ENCODE data around the gene USP22. TPM values are rescaled to one million over a fixed set of nuclear protein-coding genes. Genes with fewer than 3 reads are reported as not detected.
A peak's percentile ranks its signal among the peaks of the same experiment; 100 is the strongest.

The USP22 gene
- total and polyA plus RNA-seq, 7 donors: 46.4 to 287 (median 150) TPM

DNA sequence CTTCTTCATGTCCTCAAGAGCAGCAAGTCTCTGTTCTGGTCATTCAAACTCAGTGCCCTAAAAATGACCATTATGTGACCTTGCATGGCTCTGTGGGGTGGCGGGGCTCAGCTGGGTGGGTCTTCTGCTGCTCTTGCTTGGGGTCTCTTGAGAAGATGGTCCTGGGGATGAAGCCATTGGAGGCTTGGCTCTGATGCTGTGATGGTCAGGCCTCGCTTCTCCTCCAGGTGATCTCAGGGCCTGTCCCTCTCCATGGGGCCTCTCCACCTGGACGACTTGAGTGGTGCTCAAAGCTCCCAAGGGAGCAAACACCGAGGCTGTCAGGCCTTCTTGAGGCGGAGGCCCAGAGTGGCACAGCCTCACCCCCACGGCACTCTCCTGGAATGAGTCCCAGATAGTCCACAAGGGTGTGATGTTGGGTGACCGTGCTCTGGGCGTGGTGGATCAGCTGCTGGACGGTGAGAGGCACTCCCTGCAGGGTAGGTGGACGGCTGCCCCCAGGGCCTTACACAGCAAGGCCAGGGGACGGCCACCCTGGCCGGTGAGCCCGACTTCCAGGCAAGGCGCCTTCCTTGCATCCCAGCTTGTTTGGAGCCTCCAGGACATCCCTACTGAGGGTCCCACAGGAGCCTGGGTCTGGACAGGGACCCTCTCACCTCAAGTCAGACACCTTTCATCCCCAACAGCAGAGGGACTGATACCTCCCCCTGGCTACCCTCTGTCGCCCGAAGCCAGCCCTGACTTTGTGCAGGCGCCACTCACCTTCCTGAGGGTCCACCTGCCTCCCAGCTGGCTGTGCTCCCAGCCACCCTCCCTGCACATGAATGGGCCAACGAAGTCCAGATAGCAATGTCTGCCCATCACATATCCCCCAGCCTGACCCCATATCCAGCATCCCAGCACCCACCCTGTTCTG lies 48.7 kb downstream of the USP22 start:
- 90 to 91% (median 91%) methylated on average over 17 to 18 of the region's 18 CpGs for whole genome bisulfite sequencing, 3 donors
- peak in 1 of 2 donors; percentile 47 for DNase-seq

DNA sequence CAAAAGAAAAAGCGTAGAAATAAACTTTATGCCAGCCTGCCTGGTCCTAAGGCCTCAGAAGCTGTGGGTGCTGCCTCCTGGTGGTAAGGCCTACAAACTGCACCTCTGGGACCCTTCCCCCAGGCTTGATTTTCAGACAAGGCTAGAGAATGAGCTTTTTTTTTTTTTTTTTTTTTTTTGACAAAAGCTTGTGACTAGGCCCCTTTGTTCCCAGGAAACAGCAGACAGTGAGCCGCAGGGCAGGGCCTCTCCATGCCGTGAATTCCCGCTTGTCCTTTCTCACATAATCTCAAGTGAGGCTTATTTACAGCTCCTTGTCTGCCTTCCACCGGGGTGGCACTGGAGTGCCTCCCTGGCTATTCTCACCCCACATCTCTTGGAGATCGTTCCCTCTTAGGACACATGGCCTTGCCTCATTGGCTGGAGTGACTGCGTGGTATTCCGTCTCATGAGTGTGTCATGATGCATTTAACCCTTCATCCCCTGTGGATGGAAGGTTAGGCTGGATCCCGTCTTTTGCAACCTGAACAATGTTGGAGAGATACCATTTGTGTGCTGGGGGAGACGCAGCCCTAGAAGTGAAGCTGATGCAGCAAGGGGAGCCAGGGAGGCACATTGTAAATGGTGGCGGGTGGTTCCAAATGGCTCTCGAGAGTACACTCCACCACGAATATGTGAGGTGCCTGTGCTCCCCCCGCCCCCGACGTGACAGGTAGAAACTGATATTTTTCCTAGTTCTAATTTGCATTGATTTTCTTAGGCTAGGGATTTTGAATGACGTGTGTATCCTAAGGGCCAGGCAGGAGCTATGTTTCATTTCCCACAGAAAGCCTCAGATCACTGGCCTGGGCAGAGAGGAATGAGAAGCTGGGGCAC lies 49.6 kb downstream of the USP22 start:
- TF ChIP-seq, protein P1, sequence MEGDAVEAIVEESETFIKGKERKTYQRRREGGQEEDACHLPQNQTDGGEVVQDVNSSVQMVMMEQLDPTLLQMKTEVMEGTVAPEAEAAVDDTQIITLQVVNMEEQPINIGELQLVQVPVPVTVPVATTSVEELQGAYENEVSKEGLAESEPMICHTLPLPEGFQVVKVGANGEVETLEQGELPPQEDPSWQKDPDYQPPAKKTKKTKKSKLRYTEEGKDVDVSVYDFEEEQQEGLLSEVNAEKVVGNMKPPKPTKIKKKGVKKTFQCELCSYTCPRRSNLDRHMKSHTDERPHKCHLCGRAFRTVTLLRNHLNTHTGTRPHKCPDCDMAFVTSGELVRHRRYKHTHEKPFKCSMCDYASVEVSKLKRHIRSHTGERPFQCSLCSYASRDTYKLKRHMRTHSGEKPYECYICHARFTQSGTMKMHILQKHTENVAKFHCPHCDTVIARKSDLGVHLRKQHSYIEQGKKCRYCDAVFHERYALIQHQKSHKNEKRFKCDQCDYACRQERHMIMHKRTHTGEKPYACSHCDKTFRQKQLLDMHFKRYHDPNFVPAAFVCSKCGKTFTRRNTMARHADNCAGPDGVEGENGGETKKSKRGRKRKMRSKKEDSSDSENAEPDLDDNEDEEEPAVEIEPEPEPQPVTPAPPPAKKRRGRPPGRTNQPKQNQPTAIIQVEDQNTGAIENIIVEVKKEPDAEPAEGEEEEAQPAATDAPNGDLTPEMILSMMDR (IDR thresholded peaks at IDR 0.05): peak; percentile 83
- Histone ChIP-seq H3K27me3 (ENCODE audit: insufficient read depth in 3 of 3, low read length in 2 of 3) (no peaks in the 10 kb centered on the region), H3K27ac (no peak overlapping the region), H3K4me1 (no peaks in the 10 kb centered on the region), H3K9me3 (no peaks in the 10 kb centered on the region), H3K4me3 (peak overlapping the region; percentile 32), H3K36me3 (ENCODE audit: insufficient read depth in 1 of 2, low read depth in 1 of 2) (no peaks in the 10 kb centered on the region)
- 63 to 66% (median 66%) methylated on average over 17 of the region's 17 CpGs for WGBS, 3 donors
- peak; percentile 55 to 76 for DNase-seq
- intact Hi-C loops (cut with DNase I): loop anchor here (2.0 to 10.0 kb wide), 3 partner anchors 48 to 768 kb away; no protein-coding TSS in a partner anchor
- peak; percentile 43 to 70 (median 68) for ATAC-seq

More for the DNA sequence above, 48.7 kb downstream of the USP22 start:
- H3K27ac ChIP-seq: no peak overlapping the region
- H3K4me3 ChIP-seq: no peak overlapping the region
- intact Hi-C loops (cut with DNase I): loop anchor here (2.0 to 10.0 kb wide), 3 partner anchors 49 to 769 kb away; no protein-coding TSS in a partner anchor
- peaks cover 4% of the 10 kb centered on the region for H3K4me1 ChIP-seq
- TF ChIP-seq, protein P1 (IDR thresholded peaks at IDR 0.05): no peak
- H3K9me3 ChIP-seq: no peaks in the 10 kb centered on the region
- H3K27me3 ChIP-seq (ENCODE audit: insufficient read depth in 3 of 3, low read length in 2 of 3): no peaks in the 10 kb centered on the region
- no peaks in the 10 kb centered on the region for H3K36me3 ChIP-seq (ENCODE audit: insufficient read depth in 1 of 2, low read depth in 1 of 2)
- ATAC-seq: no peak

DNA sequence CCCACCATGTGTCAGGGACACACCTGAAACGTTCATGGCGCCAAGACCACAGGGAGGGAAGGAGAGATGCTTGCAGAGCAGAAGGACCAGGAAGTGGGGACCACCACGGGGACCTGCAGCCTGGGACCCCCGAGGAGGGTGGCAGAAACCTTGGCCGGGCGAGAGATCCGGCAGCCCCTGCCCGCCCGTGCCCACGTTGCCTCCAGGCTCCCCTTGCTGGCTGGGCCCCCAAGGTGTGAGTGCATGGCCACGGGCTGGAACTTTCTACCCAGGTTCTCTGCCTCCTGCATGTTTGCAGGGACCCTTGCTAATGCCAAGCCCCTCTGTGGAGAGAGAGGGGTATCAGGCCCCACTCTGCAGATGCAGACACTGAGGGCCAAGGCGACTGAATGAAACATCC lies 50.4 kb downstream of the USP22 start:
- DNase-seq (peak in 1 of 2 donors; percentile 48), ATAC-seq (no peak)
- Histone ChIP-seq H3K4me1 (no peaks in the 10 kb centered on the region), H3K36me3 (ENCODE audit: insufficient read depth in 1 of 2, low read depth in 1 of 2) (no peaks in the 10 kb centered on the region), H3K9me3 (no peaks in the 10 kb centered on the region), H3K27me3 (ENCODE audit: insufficient read depth in 3 of 3, low read length in 2 of 3) (no peaks in the 10 kb centered on the region), H3K27ac (no peak overlapping the region), H3K4me3 (peak overlapping the region; percentile 32)
- intact Hi-C loops (cut with DNase I): loop anchor here (2.0 to 10.0 kb wide), 3 partner anchors 48 to 768 kb away; no protein-coding TSS in a partner anchor
- 72 to 76% (median 73%) methylated on average over 8 to 12 of the region's 12 CpGs for WGBS, 3 donors
- TF ChIP-seq, protein P1 (IDR thresholded peaks at IDR 0.05): no peak

DNA sequence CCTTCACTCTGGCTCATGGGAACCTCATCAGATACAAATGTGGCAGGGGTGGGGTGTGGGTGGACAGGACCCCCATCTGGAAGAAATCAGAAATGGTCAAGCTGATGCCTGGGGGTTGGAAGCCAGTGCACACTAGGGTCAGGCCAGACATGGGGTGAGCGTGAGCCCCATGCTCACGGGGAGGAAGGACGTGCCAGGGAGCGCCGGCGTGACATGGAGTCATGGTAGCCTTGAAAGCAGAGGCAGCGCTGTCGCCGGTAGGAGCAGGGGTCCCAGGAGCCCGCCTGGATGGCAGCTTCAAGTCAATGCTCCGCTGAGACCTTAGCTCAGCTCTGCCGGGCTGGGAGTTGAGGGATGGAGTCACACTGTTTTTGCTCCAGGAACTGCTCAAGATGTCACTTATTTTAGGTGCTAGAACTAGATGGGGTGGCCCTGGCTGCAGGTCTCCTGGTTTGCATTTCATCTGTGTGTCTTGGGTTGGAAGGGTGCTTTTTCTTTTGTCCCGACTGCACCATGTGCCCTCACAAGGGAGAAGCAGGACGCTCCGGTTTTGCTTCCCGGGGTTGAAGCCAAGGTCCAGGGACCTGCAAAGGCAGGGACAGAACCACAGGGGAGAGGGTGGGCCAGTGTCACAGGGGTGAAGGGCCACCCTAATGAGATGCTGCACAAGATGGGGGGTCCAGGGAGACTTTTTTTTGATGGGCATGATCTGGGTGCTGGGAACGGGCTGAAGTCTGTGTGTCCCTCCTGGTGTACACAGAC lies 51.4 kb downstream of the USP22 start:
- no peak overlapping the region for H3K27ac ChIP-seq
- no peak for ATAC-seq
- no peaks in the 10 kb centered on the region for H3K9me3 ChIP-seq
- intact Hi-C loops (cut with DNase I): loop anchor here (2.0 to 10.0 kb wide), 3 partner anchors 47 to 767 kb away; no protein-coding TSS in a partner anchor
- no peak overlapping the region for H3K4me3 ChIP-seq
- TF ChIP-seq, protein P1 (IDR thresholded peaks at IDR 0.05): no peak
- H3K4me1 ChIP-seq: no peaks in the 10 kb centered on the region
- WGBS, 3 donors: 80 to 87% (median 81%) methylated on average over 17 of the region's 17 CpGs
- no peaks in the 10 kb centered on the region for H3K36me3 ChIP-seq (ENCODE audit: insufficient read depth in 1 of 2, low read depth in 1 of 2)
- H3K27me3 ChIP-seq (ENCODE audit: insufficient read depth in 3 of 3, low read length in 2 of 3): no peaks in the 10 kb centered on the region
- DNase-seq: peak in 1 of 2 donors; percentile 51

Data from psoas muscle (tissue), 8 donors.